Astrocyte (in vitro differentiated cells and primary cell): ENCODE measurements around the gene ATRAID.

Experiments used
- CTCF ChIP-seq: IDR thresholded peaks from 2 replicates; pipeline ENCODE4 v1.5.1; 2011; ENCODE audit warnings: low read depth, mild to moderate bottlenecking, inconsistent platforms, low read length, moderate library complexity; ENCODE audit not compliant: insufficient read depth
- EZH2 ChIP-seq: IDR thresholded peaks from 2 replicates; pipeline ENCODE4 v1.6.1; 2012; ENCODE audit warnings: mild to moderate bottlenecking, low read length, inconsistent platforms; ENCODE audit not compliant: insufficient read depth

- TF ChIP-seq CTCF (no peak), EZH2 (no peak)
Measured at GRCh38 chr2:27241761-27242613, 30.1 kb downstream of the ATRAID start.
